OCI-M2 (cell line): ENCODE measurements around the gene CR2.
A peak's percentile ranks its signal among the peaks of the same experiment; 100 is the strongest.
"Not testable (repeated sequence)": the region's sequence is repeated elsewhere in the genome, so short reads cannot be mapped to it uniquely, and the experiment has no call there.

Source experiments
- DNase-seq: peaks from one replicate; lab custom pipeline; 2025; ENCODE audit not compliant: unreplicated experiment; lab: John Stamatoyannopoulos, UW

CR2 gene

DNA sequence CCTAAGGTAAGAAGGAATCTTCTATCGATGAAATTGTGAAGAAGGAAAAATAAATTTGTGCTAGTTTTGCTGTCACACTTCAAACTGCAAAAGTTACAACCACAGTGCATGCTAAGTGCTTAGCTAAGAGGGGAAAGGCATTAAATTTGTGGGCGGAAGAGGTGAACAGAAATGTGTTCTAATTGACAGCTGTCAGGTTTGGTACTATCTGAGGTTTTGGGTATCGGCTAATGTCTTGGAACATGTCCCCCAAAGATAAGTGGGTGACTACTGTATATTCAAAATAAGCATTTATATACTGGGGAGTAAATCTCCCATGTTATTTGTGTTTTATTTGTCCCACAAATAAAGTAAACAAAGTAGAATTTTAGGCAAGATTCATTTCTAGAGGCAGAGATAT is 49.8 kb downstream of the CR2 start:
- no peak for DNase-seq

GRCh38 chr1:207504438-207504837 is 50.3 kb downstream of the CR2 start:
- DNase-seq: no peak

- DNase-seq: no peak
These were observed 56.3 kb downstream of the CR2 start for GRCh38 chr1:207510444-207510843.

- DNase-seq: no peak
These were observed 60.8 kb downstream of the CR2 start for GRCh38 chr1:207514890-207515289.

GRCh38 chr1:207516729-207517128 is 62.6 kb downstream of the CR2 start:
- DNase-seq: no peak

- DNase-seq: no peak
These were observed 64.6 kb downstream of the CR2 start for GRCh38 chr1:207518608-207519236.

DNA sequence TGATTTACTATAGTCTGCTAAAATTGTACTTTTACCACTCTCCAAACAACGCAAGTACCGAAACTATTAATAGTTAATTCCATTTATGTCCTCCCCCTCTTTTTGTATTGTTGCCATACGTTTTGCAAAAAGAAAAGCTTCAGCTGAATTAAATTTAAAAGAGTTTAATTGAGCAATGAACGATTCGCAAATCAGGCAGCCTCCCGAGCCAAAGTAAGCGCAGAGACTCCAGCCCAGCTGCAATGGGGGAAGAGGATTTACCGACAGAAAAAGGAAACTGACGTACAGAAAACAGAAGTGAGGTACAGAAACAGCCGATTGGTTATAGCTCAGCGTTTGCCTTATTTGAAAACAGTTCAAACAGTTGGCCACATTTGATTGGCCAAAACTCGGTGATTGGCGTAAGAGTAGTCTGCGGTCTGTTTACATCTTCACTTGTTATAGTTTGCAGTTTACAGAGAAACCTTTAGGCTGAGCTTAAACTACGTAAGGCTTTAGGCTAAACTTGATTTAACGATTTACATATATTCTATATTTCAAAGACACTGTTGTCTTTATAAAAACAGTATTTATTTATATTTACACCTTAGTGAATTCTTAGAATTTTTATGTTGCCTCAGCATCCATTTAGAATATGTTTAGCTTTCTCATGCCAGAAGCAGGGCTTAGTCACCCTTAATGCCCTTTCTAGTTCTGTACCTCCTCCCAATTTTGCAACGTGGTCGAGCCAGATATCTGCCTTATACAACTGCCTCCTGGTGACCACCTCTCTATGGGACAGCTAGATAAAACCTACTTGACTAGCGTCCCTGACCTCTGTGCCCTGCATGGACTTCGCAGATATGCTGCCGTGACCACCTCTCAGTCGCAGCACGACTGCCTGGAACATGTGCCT is 65.6 kb downstream of the CR2 start:
- DNase-seq: peak; percentile 87

DNA sequence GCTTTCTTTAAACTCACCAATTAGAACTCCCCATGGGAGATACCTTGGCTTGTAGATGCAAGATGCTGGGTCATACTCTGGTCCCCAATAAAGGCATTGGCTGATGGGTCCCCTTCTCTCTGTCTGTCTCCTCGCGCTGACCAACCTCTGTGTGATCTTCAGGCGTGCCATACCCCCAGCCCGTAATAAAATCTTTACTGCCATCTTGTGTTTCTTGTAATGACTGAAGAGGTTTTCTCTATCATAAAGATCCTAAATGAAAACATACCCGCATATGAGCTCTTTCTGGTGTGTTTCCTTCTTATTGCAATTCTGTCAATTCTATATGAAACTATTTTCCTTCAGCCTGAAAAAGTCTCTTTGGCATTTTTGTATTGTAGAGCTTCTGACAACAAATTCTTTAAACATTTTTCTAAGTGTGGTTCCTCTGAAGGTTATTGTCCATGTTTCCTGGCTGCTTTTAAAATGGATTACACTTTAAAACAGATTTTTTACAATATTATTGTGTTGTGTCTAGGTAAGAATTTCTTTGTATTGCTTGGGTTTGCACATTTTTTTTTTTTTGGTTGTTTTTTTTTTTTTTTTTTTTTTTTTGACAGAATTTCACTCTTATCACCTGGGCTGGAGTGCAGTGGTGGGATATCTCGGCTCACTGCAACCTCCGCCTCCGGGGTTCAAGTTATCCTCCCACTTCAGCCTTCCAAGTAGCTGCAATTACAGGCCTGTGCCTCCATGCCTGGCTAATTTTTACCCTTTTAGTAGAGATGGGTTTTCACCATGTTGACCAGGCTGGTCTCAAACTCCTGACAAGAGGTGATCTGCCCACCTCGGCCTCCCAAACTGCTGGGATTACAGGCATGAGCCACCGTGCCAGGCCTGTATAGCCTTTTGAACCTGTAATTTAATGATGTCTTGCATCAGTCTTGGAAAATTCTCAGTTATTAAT is 66.5 kb downstream of the CR2 start:
- not testable (repeated sequence) for DNase-seq

- not testable (repeated sequence) for DNase-seq
These were observed 71.1 kb downstream of the CR2 start for GRCh38 chr1:207525239-207525638.

DNA sequence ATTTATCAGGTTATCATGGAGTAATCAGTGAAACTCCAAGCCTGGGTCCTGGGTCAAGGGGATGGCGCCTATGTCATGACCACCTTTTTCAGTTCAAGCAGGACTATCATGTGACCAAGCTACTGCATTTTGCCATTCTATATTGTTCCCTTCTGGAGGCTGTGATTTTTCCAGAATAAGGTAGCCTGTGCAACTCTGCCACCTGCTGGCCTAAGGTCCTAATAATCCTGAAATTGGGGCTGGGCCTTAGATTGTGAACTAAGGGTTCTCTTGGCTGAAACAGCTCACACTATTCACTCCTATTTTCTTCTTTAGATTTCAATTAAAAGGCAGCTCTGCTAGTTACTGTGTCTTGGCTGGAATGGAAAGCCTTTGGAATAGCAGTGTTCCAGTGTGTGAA is 74.3 kb downstream of the CR2 start:
- not testable (repeated sequence) for DNase-seq

- not testable (repeated sequence) for DNase-seq
These were observed 82.1 kb downstream of the CR2 start for GRCh38 chr1:207536263-207536662.
